Brain pericyte (primary cell): Measurements from ENCODE around the gene CCDC15.
"Not testable (repeated sequence)": the region's sequence is repeated elsewhere in the genome, so short reads cannot be mapped to it uniquely, and the experiment has no call there.

Source experiments
- DNase-seq: peaks from one replicate; pipeline ENCODE4 v3.0.0-alpha.2; 2012; ENCODE audit warnings: low read depth, low spot score

Gene CCDC15

DNA sequence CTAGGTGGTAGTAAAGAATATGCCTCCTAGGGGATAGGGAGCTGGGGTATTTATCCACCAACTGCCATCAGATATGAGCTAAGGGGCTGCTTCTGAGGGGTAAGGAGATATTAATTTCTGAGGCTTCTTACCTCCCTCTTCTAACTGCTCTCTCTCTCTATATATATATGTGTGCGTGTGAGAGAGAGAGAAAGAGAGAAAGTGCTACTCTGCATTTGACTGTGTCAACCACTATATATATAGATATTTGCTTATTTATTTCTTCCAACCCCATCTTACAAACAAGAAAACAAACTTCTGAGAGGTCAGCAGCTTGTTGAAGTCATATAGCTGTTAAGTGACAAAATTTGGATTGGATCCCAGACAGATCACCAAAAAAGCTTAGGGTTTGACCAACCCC, 12.3 kb upstream of the CCDC15 start:
- DNase-seq, result no peak

DNA sequence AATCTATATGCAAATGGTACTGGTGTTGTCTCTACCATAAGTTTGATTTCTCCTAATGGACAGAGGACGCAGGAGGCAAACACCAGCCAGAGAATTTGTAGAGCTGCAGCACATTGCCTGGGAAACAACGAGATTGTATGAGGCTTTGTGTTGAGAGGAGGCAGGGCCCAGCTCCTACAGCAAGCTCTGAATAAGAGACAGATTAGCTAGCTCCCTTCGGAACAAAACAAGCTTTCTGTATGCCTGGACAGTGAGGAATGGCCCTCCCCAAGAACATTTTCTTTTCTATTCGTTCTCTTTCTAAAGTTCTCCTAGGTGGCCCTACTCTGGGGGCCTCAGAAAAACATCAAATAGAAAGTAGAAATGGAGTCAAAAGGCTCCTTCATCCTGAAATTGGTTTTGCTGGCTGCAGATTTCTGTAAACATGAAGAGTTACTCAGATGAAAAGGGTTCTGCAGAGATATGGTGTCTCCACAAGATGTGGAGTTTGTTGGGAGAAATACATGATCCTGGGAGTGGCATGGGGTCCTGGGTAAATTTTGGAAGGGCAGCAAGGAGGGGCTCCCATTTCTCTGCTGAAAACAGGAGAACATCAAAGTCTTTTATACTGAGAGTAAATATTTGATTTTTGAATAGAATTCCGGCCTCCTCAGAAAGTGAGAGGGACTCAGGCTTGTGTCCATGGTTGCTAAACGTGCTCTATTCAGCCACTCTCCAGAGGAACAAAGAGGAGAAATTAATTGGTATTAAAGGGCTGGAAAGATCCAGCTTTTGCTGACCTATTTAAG, 11.3 kb upstream of the CCDC15 start:
- no peak for DNase-seq

DNA sequence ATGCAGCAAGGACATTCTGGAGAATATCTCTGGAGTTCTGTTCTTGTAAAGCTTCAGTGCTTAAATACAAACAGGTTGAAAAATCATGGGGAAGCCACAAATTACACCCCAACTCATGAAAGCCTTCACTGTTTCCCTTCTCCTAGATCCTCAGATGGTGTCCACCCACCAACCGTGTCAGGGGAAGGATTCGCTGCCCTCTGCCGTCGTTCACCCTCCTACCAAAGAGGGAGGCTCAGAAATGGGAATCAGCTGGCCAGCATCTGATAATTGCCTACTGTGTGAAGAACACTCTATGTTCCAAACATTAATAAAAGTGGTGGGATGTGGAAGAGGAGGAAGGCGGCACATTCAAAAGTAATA, 10.8 kb upstream of the CCDC15 start:
- no peak for DNase-seq

DNA sequence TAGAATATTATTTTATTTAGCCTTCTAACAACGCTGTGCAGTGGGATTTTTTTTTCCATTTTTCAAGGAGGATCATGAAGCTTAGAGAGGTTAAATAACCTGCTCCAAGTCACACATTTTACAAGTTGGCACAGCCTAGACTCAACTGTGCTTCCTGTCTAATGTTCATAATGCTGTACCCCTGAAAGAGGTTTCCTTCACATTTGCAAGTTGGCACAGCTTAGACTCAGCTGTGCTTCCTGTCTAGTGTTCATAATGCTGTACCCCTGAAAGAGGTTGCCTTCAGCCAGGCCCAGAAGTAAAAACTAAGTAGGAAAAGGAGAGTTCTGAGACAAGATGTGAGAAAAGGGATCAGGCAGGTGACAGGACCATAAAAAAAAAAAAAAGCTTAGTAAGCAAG, 10.3 kb upstream of the CCDC15 start:
- DNase-seq, result no peak

DNA sequence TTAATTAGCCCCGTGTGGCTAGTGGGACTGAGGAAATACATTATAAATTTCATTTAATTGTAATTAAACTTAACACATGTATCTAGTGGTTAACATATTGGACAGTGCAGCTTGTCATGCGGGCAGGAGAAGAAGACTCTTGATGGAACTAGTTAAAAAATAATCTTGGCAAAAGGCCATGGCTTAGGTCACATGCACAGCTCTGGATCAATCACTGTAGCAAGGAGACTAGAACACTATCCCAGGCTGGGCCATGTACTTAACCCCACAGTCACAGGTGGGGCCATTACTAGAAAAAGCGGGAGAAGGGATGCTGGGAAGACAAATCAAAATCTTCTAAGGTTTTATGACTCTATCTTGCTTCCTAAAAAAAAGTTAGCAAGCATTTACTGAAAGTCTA, 9.4 kb upstream of the CCDC15 start:
- no peak for DNase-seq

DNA sequence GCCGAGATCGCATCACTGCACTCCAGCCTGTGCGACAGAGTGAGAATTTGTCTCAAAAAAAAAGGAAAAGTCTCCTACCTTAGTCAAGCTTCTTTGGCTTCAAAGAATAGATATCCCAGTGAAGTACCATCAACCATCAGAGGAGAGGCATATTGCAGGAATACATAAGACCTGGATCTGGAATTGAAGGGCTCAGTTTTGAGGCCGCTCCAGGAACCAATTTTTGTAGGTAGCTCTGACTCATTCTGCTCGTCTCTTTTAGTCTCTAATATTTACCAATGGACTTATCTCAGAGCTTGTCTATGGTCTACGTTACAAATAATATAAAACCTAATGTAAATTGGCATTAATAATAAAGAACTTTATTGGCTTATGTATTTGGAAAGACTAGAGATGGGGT, 8.2 kb upstream of the CCDC15 start:
- no peak for DNase-seq

DNA sequence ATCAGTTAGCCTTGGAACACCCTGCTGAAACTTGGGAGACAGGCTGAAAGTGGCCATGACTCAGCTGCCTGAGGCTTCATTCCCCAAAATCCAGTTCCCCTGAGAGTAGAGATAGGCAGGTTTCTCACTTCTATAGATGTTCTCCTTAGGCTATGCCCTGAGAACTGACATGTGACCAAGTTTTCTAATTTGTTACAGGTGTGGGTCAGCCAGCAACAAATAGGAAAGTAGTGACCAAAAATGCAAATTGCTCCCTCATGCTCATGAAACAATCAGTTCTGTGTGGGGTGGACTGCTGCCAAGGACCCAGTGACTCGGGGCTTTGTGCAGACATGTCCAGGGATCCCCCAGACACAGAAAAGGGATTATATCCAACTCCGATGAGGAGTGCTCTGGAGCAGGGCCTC, 7.3 kb upstream of the CCDC15 start:
- DNase-seq, result no peak

DNA sequence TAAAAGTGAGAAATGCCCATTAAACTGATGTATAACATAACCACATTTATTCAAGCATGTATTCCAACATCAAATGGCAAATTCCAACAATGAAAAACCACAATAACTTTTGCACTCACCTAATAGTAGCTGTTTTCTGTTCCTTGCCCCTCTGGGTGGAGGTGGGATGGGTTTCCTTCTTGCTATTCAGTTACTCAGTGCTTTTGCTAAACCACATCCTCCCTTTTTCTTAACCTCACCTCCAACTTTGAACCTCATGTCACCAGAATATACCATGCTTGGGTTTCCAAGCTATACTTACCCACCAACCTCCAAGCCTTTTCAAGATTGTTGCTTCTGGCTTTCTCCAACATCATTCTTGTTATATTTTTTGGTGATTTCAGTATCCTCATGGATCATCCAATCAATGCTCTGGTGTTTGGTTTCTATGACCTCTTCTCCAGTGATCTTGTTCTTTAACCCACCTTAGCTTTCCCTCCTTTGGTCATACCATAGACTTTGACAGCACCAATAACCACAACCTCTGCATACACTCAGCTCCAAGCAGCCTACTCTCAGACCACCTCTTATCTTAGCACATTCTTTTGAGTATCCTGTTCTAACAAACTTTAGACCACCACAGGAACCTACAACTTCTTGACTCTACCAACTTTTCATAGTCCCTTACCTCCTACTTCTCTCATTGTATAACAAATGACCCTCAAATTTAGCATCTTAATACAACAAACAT, 3.2 kb upstream of the CCDC15 start:
- no peak for DNase-seq

DNA sequence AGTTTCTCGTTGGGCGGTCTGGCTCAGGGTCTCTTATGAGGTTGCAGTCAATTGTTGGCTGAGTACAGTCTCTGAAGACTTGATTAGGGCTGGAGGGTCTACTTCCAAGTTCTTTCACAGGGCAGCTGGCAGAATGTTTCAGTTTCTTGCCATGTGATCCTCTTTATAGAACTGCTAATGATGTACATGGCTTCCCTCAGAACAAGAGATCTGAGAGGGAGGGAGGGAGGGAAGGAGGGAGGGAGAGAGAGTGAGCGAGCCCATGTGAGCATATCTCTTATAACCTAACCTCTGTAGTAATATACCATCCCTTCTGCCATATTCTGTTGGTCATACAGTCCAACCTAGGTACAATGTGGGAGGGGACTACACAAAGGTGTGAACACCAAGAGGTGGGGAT, 2.7 kb upstream of the CCDC15 start:
- no peak for DNase-seq

DNA sequence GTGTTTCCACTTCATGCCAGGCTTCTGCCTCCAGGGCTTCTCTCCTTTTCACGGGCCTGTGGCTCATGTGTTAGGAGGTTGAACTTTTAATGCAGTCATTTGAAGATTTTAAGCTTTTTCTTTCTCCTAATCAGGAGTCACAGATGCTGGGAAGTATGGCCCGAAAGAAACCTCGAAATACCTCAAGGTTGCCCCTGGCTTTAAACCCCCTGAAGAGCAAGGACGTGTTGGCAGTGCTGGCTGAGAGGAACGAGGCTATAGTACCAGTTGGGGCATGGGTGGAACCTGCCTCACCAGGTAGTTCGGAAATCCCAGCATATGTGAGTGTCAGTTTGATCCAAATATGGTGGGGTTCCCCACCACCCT, 571 bp downstream of the CCDC15 start:
- no peak for DNase-seq

DNA sequence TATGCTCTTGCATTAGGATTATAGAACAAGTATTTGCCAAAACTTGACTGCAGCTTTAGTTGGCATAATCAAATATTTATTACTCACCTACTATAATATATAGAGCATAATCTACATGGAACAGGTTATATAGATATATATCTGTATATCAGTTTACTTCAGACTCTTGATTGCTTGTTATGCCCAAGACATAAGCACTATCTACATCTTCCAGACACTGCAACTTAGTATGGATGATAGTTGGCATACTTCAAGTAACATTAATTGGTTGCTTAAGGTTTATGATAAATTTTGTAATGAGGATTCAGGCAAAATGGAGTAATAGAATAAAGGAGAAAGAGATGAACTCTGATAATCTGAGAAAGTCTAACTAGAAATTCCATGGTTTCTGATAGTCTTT, 1.0 kb downstream of the CCDC15 start:
- DNase-seq, result no peak

DNA sequence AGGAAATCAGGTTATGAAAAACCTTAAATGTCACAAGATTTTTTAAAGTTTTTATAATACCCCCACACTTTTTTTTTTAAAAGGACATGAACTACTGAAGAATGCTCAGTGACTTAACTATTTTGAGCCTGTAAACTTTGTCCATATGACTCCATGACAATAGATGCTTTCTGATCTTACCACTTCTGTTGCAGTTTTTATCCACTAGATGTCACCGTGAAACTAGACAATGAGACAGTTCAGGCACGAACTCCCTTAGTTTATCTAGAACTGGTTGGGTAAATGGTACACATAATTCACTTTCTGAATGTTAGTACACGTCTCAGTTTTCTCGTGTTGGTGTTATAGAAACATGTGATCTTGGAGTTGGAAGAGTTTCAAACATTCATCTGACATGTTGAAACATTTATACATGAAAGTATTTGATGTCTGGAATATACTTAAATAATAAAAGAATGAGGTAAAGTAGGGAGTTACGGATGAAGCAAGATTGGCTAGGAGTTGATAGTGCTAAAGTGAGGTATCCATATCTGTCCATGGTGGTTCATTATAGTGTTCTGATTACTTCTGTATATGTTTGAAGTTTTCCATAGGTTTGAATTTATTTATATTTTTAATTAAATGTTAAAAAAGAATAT, 8.1 kb downstream of the CCDC15 start:
- peak; percentile 51 for DNase-seq

DNA sequence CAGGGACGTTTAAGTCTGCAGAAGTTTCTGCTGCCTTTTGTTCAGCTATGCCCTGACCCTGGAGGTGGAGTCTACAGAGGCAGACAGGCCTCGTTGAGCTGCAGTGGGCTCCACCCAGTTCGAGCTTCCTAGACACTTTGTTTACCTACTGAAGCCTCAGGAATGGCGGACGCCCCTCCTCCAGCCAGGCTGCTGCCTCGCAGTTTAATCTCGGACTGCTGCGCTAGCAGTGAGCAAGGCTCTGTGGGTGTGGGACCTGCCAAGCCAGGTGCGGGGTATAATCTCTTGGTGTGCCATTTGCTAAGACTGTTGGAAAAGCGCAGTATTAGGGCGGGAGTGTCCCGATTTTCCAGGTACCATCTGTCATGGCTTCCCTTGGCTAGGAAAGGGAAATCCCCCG, 14.2 kb downstream of the CCDC15 start:
- not testable (repeated sequence) for DNase-seq

DNA sequence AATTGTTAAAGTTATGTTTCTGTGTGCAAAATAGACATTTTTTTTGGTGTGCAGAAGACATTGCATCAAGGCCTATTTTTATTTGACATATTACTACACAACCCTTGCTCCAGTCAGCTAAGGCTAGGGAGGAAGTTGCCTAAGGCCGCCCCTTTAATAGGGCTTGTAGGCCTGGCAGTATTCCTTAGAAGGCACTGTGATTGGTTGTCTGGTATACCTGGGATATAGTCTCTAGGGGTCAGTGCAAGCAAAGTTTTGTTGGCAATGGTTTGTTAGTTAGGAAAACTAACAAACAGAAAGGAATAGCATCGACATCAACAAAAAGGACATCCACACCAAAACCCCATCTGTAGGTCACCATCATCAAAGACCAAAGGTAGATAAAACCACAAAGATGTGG, 16.9 kb downstream of the CCDC15 start:
- no peak for DNase-seq

DNA sequence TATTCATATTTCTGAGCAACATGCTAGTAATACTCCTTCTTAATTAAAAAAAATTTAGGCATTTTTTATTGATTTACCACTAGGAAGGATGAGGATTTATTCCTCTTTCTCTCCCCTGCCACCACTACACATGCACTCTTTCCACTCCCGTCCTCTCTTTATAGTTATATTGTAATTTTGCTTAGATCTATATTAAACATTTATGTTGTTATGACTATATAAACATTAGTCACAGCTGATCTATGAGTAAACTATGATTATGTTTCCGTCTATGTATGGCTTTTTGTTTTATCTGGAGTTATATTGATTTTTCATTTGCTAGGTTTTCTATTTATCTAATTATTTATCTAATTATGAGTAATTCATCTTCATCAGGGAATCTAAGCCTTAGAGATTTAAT, 17.8 kb downstream of the CCDC15 start:
- DNase-seq, result no peak

DNA sequence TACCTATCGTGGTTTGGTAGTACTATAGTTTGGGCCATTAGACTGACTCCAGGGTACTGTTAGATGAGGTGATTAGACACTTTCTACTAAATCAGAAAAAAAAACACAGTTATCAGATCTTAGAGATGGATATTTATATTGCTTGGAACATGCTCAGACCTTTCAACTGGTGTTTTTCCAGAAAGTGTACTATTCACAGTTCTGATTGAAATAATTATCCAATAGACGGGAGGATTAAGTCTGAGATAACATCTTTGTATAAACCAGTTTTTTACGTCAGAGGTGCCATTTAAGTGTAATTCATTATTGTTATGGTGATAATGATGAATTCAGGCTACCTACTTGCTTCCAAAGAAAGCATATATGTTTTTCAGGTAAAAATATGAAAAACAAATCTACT, 22.5 kb downstream of the CCDC15 start:
- DNase-seq, result no peak

DNA sequence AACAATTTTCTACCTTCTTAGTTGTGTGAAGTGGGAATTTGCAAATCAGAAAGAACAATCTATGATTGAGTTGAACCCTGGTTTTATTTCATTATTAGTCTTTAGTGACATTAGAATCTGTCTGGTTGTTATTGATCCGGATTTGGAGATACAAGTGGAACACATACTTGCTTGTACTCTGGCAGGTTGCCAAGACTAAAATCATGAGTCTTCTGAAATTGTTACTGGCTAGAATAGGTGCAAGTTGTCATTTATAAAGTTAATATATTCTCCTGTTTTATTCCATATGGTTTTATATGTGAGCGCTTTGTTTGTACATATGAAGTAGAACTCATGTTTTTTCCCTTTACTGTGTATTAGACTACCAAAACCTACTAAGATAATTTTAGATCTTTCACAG, 23.0 kb downstream of the CCDC15 start:
- DNase-seq, result no peak

DNA sequence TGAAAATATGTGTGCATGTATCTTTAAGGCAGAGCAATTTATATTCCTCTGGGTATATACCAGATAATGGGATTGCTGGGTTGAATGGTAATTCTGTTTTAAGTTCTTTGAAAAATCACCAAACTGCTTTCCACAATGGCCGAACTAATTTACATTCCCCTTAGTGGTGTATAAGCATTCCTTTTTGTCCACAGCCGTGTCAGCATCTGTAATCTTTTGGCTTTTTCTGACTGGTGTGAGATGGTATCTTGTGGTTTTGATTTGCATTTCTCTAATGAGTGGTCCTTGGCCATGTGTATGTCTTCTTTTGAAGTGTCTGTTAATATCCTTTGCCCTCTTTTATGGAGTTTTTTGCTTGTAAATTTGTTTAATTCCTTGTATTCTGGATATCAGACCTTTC, 24.3 kb downstream of the CCDC15 start:
- DNase-seq, result no peak

DNA sequence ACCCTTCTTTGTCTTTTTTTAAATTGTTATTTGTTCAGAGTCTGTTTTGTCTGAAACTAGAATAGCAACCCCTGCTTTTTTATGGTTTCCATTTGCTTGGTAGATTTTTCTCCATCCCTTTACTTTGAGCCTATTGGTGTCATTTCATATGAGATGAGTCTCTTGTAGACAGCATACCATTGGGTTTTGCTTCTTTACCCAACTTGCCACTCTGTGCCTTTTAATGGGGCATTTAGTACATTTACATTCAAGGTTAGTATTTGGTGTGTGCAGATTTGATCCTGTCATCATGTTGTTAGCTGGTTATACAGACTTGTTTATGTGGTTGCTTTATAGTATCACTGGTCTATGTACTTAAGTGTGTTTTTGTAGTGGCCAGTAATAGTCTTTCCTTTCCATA, 28.0 kb downstream of the CCDC15 start:
- DNase-seq, result no peak

DNA sequence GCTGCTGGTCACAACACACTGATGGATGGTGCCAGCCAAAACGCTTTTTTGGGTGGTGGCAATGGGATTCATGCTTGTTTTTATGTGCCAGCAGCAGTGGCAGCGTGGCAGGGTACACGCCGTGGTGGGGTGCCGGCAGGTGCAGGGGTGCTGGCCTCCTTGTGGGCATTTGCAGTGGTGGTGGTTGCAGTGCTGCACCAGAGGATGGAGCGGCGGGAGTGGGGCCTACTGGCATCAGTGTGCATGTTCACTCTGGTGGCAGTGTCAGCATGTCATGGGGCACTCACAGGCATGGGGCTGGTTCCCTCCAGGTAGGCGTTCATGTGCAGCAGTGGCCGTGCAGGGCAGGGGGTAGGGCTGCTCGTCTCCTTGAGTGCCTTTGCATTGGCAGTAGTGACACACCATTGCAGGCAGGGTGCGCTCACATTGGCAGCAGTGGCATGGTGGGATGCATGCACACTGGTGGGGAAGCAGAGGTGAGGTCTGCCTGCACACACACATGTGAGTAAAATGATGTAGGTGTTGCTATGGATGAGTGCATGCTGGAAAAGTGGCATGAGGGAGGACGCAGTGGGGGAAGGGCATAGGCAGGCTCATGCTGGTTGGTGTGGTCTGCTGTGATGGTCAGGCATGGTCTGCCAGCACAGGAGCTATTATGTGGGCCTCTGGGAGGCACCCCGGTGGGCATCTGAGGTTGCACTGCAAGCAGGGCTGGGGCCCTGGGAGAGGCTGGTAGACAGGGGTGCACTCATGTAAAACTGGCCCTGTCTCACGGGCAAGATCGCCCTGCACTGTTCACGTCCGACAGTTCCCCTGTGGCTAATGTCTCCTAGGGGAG, 29.9 kb downstream of the CCDC15 start:
- DNase-seq, result no peak

DNA sequence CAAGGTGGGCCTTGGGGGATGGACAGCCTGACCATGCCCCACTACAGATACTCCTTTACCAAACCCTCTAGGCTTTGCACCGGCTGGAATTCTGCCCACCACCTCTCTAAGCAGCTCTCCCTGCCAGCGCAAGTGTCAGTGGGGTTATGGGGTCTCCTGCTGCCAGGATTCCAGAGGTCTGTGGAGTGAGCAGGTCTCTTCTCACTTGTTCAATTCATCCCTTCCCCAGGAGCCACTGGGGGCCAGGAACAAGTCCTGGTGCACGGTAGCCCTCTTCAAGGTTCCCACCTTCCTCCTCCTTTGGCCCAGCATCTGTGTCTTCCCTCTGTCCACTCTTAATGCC, 30.5 kb downstream of the CCDC15 start:
- no peak for DNase-seq

DNA sequence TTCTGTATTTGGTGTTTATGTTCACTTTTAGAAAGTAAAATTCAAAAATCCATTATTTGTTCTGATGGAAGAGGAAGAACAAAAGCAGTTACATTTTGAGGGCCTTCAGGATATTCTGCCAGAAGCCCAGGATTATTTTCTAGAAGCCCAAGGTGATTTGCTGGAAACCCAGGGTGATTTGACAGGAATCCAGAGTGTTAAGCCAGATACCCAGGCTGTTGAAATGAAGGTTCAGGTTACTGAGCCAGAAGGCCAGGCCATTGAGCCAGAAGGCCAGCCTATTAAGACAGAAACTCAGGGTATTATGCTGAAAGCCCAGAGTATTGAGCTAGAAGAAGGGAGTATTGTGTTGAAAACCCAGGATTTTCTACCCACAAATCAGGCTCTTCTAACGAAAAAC, 33.1 kb downstream of the CCDC15 start:
- no peak for DNase-seq
